GM06990 (cell line): ENCODE results near the gene TMEM106C.

Experiments used
- DNase-seq: peaks from one replicate; pipeline ENCODE4 v3.0.0-alpha.2; 2011; ENCODE audit not compliant: insufficient read length; ENCODE audit errors: extremely low read depth
- H3K27me3 ChIP-seq: replicated peaks from 2 replicates; pipeline ENCODE4 v1.6.0; 2011; ENCODE audit warnings: low read length; ENCODE audit not compliant: control insufficient read depth, insufficient read depth
- H3K36me3 ChIP-seq: 2 replicates; pipeline ENCODE4 v1.5.1; 2011; ENCODE audit warnings: low read length; ENCODE audit not compliant: control insufficient read depth, insufficient read depth
- H3K4me3 ChIP-seq: replicated peaks from 2 replicates; pipeline ENCODE4 v1.5.1; 2011; ENCODE audit warnings: low read depth, mild to moderate bottlenecking, control low read depth, low read length
- TF ChIP-seq, protein P1 (sequence below): IDR thresholded peaks from 2 replicates; pipeline ENCODE4 v1.5.1; 2011; ENCODE audit warnings: low read length, control low read depth, mild to moderate bottlenecking, inconsistent platforms; ENCODE audit not compliant: insufficient read depth, poor library complexity, severe bottlenecking

The TMEM106C gene

DNA sequence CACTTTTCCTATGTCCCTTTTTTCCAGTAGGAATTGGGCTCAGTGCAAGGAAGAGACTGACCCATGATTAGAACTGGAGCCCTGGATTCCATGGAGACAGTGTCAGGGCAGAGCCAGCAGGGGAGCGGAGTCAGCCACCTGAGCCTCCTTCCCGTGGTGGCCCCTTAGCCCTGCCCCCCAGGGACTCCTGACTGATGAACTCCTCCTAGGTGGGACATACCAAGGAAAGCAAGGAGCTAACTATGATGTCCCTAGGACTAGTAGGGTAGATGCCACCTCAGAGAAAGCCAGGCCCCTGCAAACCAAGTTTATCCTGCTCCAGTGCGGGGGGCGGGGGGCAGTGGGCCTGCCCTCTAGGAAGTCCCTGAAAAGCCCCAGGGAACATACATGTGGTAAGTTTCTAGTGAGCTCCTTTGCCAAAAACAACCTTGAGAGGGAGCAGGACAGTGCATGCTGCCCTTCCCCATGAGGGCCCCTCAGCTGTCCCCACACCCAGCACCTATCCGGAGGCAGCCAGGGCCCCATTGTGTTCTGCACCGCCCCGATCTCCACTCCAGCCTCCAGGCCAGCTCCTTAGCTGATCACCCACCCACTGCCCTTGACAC is 47.1 kb downstream of the TMEM106C start:
- Histone ChIP-seq H3K4me3 (no peak overlapping the region), H3K36me3 (no peaks in the 10 kb centered on the region), H3K27me3 (peaks cover 5% of the 10 kb centered on the region)
- no peak for DNase-seq
- TF ChIP-seq, protein P1, sequence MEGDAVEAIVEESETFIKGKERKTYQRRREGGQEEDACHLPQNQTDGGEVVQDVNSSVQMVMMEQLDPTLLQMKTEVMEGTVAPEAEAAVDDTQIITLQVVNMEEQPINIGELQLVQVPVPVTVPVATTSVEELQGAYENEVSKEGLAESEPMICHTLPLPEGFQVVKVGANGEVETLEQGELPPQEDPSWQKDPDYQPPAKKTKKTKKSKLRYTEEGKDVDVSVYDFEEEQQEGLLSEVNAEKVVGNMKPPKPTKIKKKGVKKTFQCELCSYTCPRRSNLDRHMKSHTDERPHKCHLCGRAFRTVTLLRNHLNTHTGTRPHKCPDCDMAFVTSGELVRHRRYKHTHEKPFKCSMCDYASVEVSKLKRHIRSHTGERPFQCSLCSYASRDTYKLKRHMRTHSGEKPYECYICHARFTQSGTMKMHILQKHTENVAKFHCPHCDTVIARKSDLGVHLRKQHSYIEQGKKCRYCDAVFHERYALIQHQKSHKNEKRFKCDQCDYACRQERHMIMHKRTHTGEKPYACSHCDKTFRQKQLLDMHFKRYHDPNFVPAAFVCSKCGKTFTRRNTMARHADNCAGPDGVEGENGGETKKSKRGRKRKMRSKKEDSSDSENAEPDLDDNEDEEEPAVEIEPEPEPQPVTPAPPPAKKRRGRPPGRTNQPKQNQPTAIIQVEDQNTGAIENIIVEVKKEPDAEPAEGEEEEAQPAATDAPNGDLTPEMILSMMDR: no peak

DNA sequence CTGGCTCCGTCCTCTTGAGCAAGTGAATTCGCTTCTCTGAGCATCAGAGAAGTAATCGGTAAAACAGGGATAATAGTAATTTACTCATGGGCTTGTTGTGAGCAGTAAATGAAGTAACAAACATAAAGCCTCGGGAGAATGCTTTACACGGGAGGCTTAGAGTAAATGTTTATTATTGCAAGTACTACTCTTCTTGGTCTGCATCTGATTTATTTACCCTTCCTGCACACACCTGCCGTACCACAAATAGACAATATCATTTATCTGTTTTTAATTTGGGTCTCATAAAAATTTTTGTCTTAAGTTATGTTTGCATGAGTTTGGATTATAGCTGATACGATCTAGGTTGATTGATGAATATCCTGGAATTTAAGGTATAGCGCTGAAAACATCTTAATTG is 48.7 kb downstream of the TMEM106C start:
- TF ChIP-seq, protein P1: no peak
- no peak for DNase-seq
- Histone ChIP-seq H3K4me3 (no peak overlapping the region), H3K36me3 (no peaks in the 10 kb centered on the region), H3K27me3 (peaks cover 3% of the 10 kb centered on the region)

DNA sequence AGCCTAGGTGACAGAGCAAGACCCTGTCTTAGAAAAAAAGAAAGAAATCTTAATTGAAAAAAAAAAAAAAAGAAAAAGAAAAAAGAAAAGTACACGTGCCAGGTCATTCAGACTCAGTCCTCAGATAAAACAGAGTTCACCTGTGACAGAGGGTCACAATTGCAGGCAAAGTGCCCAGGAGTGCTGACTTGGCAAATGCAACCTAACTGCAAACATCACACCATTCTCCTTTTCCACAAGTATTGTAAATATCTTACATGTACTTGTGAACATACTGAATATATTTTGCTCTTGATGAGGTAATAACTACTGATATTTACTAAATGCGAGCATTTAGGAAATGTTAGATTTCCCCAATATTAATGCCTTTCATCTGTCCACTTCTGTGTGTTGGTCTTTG is 49.9 kb downstream of the TMEM106C start:
- H3K36me3 ChIP-seq: no peaks in the 10 kb centered on the region
- no peak for DNase-seq
- TF ChIP-seq, protein P1: no peak
- H3K4me3 ChIP-seq: no peak overlapping the region
- H3K27me3 ChIP-seq: peaks cover 3% of the 10 kb centered on the region

DNA sequence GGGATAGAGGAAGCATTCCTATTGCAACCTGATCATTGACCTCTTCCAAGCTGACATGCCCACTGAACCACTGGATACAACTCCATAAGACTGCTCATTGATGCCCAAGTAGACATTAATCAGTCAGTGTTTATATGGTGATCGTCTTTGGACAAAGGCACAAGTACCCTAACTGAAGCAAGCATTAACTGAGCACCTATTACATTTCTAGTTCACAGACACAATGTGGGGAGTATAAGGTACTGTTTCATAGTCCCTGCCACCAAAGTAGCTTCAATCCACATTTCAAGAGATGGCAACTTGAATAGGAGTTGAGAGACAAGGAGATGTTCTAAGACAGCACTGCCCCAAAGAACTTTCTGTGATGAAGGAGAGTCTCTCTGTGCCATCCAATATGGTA is 51.7 kb downstream of the TMEM106C start:
- no peak for DNase-seq
- no peak overlapping the region for H3K4me3 ChIP-seq
- peaks cover 1% of the 10 kb centered on the region for H3K27me3 ChIP-seq
- TF ChIP-seq, protein P1: no peak
- H3K36me3 ChIP-seq: no peaks in the 10 kb centered on the region

DNA sequence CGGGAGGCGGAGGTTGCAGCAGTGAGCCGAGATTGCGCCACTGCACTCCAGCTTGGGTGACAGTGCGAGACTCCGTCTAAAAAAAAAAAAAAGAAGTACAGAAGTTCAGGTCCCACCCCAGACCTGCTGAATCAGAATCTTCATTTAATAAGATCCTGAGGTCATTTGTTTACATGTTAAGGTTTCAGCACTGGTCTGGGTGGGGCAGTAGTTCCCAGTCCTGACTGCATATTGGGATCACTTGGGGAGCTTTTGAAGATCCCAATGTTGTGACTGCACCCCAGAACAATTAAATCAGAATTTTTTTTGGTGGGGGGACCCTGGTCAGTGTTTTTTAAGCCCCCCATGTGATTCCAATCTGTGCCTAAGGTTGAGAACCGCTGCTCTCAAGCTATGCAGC is 52.6 kb downstream of the TMEM106C start:
- H3K36me3 ChIP-seq: no peaks in the 10 kb centered on the region
- peaks cover 1% of the 10 kb centered on the region for H3K27me3 ChIP-seq

More for the DNA sequence above, 52.6 kb downstream of the TMEM106C start:
- no peak overlapping the region for H3K4me3 ChIP-seq
- TF ChIP-seq, protein P1: no peak
- DNase-seq: no peak
